C1 segment of cervical spinal cord (tissue), 14 donors: Measurements from ENCODE around the gene RAMP3.

Experiments used
- DNase-seq, 14 donors: peaks; one replicate each; lab custom pipeline; 2025; lab: John Stamatoyannopoulos, UW

Gene RAMP3

DNA sequence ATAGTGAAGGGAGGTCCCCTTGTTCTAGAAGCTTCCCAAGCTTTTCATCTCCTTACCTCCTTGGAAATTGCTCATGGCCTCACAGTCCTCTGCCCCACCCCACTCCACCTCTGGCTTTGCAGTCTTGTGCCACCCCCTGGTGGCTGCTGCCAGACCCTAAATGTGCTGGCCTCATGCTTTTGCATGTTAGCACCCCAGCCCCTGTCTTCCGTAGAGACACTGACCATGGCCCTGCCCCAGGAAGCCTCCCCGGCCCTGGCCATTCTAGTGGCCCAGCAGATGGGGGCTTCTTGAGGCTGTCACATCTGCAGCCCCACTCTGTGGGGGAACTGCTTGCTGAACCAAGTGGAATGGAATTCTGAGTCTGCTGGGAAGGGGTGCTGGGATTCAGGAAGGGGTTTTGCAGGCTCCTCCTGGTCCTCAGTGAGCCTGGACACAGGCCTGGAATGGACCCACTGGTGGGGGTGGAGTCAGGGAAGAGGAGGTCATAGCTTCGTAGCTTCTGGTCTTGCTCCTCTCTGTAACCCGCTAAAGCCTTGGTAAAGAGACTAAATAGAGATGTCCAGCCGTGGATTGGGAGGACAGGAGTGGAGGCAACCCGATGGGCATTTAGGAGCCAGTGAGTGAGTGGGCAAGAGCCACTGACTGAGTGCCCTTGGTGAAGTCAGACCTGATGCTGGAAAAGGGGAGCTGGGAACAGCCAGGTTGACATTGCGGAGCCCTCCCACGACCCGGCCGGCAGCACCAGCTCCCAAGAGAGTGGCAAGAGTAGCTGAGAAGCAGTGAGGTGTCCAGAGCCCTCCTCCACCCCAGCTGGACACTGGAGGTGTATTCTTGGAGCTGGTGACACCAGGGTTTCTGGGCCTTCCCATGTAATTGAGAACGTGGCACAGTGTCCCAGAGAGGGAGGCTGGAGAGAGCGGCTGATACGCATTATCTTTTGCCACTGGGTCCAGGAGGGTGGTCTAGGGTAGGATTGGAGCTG is 20.9 kb downstream of the RAMP3 start:
- no peak for DNase-seq

DNA sequence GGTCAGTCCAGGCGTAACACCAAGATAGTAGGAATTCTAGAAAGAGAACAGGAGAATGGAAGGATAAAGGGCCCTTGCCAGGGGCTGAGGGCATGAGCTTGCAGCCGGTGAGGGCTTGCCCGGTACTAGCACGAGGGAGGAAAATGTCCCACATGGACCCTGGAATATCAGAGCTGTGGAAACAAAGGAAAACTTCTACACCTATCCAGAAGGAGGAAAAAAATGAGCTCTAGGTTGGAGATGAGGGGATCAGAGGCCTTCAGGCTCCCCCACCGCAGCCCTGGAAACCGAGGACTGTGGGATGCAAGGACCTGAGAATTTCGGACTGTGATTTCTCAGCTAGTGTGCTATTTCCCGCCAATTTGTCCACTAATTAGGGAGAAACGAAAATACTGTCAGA is 22.1 kb downstream of the RAMP3 start:
- no peak for DNase-seq

DNA sequence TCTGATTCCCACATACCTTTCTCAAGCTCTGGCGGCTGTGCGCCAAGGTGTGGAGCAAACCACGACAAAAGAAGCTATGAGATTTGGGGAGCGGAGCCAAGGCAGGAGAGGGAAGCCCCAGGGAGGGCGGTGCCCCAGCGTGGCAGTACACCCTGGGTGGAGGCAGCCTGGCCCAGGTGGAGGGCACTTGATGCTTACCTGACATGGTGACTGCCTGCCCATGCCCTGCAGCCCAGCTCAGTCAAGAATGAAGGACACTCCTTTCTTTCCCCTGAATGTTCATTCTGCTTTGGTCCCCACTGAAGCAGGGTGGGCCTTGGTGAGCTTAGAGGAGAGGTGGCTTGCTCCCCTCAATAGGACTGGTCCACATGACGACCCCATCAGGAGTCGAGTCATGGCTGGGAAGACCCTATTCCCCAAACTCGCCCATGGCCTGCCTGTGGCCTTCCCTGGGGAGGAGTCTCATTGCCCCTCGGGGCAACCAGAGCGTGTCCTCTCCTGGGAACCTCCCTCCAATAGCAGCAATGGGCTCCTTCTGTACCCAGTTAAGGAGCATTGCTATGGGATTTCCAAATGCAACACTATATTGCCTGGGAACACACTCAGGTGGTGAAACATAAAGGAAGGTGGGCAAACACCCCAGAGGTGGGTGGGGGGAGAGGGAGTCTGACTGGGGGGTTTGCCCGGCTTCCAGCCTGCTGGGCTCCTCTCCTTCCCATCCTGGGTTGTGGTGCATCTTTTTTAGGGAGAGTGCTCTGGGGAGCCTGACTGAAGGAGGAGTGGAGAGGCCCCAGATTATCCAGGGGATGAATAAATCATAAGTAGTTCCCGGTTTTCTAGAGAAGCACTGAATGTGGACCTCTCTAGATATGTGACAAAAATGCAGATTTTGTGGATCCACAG is 22.7 kb downstream of the RAMP3 start:
- no peak for DNase-seq

DNA sequence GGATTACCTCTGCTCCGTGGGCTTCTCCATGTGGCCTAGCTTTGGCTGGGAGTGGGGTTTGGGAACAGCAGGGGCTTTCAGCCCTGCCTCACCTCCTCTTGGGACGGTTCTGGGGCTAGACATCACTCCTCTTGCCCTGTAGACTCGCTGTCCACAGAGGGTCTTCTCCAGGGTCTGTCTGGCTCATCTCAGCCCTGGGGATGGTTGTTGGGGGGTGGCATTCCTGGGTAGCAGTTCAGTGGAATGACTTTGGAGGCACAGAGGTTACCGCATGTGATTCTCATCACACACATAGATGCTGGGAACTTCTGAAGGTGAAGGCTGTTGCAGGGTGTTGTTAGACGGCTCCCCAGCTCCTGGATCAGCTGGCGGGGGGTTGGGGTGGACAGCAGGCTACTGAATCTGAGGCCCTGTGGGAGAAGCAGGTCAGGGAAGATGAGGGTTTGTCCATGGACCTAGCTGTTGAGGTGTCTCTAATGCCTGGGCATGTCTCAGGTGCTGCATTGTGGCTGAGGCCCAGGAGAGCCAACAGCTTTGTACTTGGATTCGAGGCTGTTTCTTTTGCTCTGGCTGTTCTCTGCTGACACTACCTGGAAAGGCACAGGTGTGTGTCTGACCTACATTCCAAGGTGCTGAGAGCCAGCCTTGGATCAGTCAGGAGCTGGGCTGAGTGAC is 23.8 kb downstream of the RAMP3 start:
- DNase-seq: no peak

DNA sequence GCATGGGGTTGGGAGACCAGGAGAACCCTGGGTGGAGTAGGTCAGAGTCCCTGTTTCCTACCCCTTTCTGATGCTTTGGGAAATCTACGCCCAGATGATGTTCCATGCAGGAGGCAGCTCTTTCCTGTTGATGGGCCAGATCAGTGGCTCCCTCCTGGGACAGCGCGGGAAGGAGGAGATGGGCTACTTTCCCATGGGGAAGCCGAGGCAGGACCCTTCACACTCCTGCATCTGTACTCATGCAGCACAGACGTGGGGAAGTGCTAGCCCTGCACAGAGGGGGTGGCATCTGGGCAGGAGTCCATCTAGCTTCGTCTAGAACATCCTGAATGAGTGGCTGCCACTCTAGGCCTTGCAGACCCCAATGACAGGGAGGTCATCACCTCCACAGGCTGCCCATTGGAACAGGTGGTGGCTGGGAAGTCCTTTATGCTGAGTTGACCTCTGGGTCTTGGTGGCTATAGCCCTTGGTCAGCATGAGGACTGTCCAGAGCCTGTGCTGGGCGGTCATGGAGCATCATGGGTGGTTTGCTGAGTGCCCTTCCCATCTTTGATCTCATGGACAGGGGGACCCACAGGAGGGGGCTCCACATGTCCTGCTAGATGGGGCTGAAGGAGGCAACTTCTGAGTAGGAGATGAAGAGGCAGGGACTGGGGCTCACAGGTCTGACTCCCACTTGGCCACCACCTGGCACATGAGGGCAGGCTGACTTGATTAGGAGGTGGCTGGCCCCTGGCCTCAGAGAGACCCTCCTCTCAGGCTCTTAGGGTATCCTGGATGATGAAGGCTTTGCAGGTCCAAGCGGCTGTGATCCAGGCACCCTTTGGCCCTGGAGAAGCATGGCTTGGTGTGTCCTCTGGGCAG is 24.6 kb downstream of the RAMP3 start:
- no peak for DNase-seq

DNA sequence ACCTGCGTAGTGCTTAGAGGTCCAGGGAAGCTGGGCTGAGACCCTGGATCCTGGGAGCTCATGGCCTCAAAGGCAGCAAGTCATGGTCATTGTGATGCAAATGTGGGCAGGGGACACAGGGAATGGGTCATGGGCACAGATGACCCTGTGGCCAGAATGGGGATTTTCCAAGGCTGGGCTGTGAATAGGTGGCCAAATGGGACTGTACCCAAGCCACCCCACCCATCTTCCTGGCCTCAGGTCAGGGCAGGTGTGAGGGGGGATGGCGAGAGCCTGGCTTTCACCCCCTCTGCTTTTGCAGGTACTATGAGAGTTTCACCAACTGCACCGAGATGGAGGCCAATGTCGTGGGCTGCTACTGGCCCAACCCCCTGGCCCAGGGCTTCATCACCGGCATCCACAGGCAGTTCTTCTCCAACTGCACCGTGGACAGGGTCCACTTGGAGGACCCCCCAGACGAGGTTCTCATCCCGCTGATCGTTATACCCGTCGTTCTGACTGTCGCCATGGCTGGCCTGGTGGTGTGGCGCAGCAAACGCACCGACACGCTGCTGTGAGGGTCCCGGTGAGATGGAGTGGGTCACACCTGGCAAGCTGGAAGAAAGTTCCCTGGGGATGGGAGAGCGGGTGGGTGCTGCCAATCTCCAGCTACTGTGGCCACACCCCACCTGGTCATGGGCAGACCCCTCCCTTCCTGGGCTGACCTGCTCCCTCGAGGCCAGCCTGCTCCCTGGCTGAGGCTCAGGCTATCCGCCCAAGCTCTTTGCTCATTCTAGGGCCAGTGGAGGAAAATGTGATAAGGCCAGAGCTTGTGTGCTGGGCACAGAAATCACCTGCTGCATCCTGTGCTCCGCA is 25.5 kb downstream of the RAMP3 start:
- DNase-seq: no peak

DNA sequence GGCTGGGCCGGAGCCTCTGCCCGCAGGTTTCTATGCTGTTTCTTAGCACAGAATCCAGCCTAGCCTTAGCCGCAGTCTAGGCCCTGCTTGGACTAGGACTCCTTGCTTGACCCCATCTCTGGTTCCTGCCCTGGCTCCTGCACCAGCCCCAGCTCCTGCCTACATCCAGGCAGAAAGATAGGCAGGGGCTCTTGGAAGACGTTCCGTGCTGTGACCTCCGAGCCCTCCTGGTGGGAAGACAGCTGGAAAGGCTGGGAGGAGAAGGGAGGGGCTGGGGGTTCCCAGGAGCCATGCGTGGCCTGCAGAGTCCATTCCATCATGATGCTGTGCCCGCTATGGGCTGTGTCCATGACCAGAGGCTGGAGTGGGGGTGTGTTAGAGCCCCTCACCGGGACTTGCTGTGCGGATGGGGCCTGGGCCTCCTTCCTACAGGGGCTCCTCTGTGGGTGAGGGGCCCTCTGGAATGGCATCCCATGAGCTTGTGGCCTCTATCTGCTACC is 26.2 kb downstream of the RAMP3 start:
- no peak for DNase-seq

DNA sequence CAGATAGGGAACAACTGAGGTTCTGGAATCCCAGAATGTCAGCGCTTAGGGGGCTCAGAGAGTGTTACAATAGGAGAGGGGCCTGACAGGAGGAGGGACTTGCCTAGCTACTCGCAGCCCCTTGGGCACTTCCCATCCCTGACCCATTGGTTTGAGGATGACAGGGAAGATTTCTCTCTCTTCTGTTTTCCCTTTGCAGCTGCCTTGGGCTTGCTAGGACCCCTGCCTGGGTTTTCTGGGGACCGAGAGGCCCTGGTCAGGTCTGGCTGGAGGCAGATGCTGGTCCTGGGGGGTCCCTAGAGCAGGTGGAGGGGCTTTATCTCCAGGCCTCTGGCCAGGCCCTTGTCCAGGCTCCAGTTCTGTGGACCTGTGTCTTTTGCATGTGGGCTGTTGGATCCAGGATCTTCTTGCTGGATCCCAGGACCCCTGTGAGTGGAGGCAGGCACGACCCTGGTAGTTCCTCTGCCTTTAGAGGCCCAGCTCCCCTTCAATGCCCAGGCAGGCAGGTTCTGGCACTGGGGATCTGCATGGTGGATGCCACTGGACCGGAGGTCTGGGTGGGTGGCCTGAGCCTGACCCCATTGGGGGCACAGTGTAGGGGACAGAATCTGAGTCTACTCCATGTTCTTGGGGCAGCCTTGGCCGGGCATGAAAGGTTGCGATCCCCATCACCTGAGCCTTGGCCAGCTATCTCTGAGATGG is 26.9 kb downstream of the RAMP3 start:
- no peak for DNase-seq

DNA sequence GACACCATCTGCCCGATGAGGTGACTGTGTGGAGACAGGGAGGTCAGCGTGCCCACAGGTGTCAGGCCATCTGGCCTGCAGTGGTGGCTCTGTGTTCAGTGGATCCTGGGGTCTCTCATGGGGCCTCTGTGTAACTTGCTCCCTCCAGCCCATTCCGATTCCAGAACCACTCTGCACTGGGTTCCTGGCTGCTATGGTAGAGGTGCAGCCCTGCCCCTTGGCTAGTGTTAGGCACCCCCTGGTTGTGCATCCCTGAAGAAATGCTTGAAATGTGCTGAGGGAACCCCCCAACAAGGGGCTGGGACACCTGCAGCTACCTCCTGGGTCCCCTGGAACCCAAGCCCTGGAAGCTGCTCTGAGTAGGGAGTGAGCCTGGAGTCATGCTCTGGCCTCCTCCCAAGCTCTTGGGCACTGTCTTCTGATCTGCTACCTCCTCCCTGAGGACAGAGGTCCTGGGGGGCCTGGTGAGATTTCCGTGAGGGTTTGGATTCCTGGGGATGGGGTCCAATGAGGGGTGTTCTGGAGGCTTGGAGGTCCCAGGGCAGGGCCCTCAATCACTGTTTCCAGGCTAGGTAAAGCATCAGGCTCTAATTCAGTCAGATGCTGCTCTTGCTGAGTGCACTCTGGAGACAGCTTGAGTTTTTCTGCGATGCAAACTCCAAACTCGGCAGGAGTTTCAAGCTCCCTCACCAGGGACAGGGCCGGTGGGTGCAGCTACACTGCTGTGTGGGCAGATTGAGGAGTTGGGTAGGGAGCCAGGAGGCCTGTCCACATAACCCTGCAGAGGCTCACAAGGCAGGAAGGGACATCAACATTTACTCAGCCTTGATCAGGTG is 27.7 kb downstream of the RAMP3 start:
- DNase-seq: no peak

DNA sequence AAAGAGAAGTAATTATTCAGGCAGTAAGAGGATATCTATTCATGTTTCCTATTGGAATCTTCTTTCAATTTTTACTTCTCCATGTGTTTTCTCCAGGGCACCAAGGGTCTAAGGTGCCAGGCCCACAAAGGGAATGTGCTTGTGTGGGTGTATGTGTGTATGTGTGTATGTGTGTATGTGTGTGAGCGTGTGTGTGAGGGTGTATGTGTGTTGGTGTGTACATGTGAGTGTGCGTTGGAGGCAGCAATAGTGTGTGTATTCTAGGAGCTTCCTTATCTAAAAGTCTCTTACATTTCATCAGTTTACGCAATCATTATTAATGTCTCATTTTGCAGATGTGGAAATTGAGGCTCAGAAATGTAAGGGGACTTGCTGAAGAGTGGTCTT is 28.3 kb downstream of the RAMP3 start:
- DNase-seq: no peak

DNA sequence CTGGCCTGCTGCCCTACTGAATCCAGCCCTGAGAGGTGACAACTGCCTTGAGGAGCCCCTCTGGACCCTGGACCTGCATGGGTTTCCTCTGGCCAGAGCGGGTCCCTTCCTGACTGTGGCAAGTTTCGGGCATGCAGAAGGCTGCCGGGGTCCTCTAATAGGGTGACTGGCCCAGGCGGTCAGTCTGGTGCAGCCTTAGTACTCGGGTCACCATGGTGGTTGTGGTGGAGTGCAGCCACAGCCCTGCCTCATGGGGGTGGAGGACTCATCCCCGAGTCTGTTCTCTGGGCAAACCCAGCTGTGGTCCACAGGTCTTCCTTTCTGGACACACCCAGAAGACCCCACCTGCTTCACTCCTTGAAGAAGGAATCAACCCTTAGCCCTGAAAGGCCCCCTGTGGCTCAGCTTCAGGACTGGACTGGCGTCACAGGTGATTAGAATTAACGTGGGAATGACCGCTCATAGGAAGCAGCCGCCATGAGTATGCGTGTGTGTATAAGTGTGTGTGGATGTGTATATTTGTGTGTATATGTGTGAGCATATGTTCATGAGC is 28.7 kb downstream of the RAMP3 start:
- no peak for DNase-seq

DNA sequence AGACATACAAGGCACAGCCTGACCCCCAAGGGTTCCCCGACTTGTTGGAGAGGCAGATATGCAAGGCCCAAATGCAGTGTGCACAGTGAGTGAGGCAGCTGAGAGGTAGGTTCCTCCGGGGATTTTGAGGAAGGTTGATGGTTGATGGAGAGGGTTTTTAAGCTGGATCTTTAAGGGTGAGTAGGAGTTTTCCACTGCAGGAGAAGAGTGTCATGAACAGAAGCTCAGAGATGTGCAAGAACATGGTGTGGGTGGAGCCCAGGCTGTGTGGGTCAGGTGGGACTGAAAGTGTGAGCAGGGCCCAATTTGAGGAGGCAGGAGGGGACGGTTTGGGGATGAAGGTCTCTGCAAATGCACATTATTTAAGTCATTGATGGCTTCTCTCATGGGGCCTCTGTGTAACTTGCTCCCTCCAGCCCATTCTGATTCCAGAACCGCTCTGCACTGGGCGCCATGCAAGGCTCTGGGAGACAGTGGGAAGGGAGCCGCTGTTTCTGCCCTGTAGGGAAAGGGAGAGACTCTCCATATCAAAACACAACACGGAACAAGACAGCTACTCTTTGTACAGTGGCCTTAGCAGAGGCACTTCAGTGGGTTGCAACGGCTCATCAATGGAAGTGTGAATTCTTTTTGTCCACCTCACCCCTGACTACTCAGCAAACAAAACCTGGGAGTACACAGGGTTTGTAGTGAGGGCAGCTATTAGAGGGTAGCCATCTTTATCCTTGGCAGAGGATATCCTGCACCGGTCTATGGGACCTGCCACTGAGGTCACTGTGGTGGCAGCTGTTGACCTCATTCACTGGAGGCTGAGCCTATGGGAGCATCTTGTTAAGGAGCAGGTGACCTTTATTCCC is 29.7 kb downstream of the RAMP3 start:
- no peak for DNase-seq

DNA sequence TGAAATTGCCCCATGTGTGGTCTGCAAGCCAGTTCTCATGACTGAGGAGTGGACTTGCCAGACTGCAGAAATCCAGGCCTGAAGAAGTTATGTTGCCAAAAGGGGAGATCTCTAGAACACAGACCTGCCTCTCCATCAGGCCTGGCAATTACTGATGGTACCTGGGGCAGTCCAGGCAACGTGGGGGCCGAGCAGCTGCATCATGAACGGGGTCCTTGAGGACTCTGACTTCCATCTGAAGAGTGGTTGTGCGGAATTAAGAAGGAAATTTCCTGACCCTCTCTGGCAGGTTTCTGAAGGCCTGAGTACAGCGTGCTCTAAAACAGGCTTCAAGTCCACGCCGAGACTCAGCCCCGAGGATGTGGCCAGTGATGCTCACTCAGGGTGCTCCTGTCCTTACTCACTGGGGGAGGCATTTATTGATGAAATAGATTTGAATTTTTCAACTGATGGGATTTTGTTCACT is 30.4 kb downstream of the RAMP3 start:
- DNase-seq: no peak

DNA sequence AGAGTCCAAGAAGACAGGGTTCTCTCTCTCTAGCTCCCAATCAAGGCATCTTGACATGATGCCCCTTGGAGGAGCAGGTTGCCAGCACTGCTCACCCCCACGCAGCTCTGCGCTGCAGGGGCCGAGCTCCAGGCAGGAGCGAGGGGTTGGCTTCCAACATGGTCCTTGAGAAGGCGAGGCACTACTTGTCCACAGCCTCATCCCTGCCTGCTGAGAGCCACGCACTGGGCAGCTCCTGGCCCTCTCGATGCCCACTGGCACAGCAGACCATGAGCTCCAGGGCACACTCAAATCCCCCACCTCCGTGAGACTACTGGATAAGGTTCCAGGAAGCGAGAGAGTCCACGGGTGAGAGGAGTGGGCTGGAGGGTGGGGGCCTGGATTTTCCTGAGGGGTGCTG is 31.1 kb downstream of the RAMP3 start:
- no peak for DNase-seq

DNA sequence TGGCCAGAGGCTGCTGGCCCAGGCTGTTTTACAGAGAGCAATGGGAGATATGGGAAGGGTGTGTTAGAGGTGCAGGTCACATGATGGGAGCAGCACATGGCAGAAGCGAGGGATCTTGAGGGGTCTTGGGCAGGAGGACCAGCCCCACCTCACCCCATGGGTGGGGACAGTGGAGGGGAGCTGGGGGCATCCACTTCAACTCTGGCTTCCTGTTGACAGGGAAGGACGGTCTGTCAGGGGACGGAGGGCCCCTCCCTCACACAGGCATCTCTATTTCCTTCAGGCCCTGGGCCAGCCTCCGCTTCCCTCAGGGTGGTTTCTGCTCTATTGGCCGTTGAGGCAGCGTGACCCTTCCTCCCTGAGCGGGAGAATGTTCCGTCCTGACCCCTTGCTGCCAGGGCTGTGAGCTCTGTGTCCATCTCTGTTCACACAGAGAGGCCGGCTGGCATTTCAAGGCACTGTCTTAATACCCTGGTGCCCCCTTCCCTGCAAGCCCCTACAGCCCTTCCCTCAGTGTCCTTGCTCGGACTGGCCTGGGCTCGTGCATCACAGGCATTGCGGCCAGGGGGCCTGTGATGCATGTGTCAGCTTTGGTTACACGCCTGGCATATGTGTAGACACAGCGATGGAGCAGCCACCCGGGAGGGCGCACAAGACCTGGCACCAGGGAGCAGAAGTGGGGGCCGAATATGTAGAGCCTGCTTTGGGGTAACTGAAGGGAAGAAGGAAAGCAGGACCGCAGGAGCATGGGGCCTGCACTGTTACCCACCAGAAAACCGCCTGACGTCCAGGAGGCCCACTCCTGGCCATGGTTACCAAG is 31.8 kb downstream of the RAMP3 start:
- DNase-seq: no peak
